ENCODE data around the gene ITGB7. TPM values are rescaled to one million over a fixed set of nuclear protein-coding genes. Genes with fewer than 3 reads are reported as not detected.

Gene ITGB7
- total RNA-seq, 1 experiment from 2014 or later, result 0.43 TPM

DNA sequence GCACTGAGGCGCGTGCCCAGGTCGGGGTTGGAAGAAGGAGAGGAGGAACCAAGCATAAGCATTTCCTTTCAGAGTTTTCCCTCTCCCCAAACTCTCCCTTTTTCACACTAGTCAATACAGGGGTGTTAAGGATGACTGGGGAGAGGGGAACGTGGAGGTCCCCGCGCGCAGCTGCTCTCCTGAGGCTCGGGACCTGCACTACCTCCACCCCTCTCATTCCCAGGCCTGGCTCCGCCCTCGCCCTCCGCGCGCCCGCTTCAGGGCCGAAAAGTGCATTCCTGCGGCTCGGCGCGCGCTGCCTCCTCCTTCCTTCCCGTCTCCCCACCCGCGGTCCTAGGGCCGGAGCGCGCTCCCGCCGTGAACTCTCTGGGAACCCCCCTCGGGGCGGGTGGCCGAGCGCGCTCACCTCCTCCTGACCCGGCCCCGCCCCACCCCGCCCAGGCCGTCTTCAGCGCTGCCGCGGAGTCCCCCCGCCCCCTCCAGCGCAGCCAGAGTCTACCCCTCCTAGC is 13.7 kb upstream of the ITGB7 start:
- CTCF ChIA-PET, result interaction anchor here (0.6 to 1.1 kb wide), 2 partner anchors 9 to 45 kb away, joined by 6 to 8 read pairs; no protein-coding TSS in a partner anchor
- peak; percentile 88 for DNase-seq (ENCODE audit: low spot score)
- POLR2A ChIA-PET (ENCODE audit: low non-redundant PET), result interaction anchor here (0.6 kb wide), 1 partner anchor 54 kb away, joined by 3 read pairs; no protein-coding TSS in a partner anchor
- H3K36me3 ChIP-seq (ENCODE audit: insufficient read depth, low read length, poor library complexity, severe bottlenecking), result no peaks in the 10 kb centered on the region
- BruUV-seq (replicated peaks), result no TSS peak
- TF ChIP-seq, protein P1, sequence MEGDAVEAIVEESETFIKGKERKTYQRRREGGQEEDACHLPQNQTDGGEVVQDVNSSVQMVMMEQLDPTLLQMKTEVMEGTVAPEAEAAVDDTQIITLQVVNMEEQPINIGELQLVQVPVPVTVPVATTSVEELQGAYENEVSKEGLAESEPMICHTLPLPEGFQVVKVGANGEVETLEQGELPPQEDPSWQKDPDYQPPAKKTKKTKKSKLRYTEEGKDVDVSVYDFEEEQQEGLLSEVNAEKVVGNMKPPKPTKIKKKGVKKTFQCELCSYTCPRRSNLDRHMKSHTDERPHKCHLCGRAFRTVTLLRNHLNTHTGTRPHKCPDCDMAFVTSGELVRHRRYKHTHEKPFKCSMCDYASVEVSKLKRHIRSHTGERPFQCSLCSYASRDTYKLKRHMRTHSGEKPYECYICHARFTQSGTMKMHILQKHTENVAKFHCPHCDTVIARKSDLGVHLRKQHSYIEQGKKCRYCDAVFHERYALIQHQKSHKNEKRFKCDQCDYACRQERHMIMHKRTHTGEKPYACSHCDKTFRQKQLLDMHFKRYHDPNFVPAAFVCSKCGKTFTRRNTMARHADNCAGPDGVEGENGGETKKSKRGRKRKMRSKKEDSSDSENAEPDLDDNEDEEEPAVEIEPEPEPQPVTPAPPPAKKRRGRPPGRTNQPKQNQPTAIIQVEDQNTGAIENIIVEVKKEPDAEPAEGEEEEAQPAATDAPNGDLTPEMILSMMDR (conservative IDR thresholded peaks at IDR 0.05; ENCODE audit: low read depth, low read length), result no peak
- TF ChIP-seq EZH2 (IDR thresholded peaks at IDR 0.05; ENCODE audit: borderline replicate concordance, low read depth, low read length, poor library complexity, severe bottlenecking), result no peak
- H3K4me3 ChIP-seq (ENCODE audit: low read depth, low read length, poor library complexity, severe bottlenecking), result peak overlapping the region; percentile 64
- H3K27ac ChIP-seq (ENCODE audit: low read depth, low read length, poor library complexity, severe bottlenecking), result peak overlapping the region; percentile 75
- H3K9me3 ChIP-seq (ENCODE audit: low read depth, low read length, poor library complexity, severe bottlenecking), result no peaks in the 10 kb centered on the region
- H3K27me3 ChIP-seq (replicated peaks; ENCODE audit: insufficient read depth, low read depth, low read length, poor library complexity), result no peaks in the 10 kb centered on the region
- intact Hi-C loops (cut with micrococcal nuclease; ENCODE audit: unreplicated experiment), result loop anchor here (5.0 kb wide), 1 partner anchor 47 kb away; the partner anchor contains the start of gene ESPL1
- peaks cover 70% of the 10 kb centered on the region for H3K4me1 ChIP-seq (ENCODE audit: insufficient read depth, low read length, poor library complexity, severe bottlenecking)

DNA sequence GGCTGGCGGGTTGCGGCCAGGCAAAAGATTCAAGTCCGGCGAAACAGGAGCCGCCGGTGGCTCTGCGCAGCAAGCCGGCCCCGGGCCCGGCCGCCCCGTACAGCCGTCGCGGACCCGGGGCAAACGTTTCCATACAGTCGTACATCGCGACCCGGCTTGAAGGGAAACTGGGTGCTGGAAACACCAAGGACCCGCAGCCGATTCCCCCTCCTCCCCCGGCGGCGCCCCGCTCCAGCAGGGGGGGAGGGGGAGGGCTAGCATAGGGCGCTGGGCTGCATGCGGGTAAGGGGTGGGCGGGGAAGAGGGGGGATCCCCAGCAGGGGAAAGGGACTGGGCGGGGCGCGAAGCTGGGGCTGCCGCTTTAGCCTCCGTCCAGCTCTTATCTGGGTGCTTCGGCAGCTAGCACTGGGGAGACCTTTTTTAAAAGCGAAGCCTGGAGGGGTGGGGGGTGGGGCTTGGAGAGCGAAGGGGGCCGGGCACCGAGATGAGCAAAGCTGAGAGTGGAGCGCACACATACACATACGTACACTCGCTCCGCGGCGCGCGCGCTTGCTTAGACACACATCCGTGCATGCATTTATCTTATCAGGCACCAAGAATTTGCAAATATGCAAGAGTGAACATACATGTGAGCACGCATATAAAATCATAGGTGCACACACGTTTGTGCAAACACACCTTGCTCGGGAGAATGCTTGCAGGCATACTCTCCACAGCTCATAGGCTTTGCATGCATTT is 13.1 kb upstream of the ITGB7 start:
- H3K9me3 ChIP-seq (ENCODE audit: low read depth, low read length, poor library complexity, severe bottlenecking), result no peaks in the 10 kb centered on the region
- DNase-seq (ENCODE audit: low spot score), result peak; percentile 88
- TF ChIP-seq EZH2 (IDR thresholded peaks at IDR 0.05; ENCODE audit: borderline replicate concordance, low read depth, low read length, poor library complexity, severe bottlenecking), result no peak
- TF ChIP-seq, protein P1 (conservative IDR thresholded peaks at IDR 0.05; ENCODE audit: low read depth, low read length), result no peak
- H3K27me3 ChIP-seq (replicated peaks; ENCODE audit: insufficient read depth, low read depth, low read length, poor library complexity), result no peaks in the 10 kb centered on the region
- H3K27ac ChIP-seq (ENCODE audit: low read depth, low read length, poor library complexity, severe bottlenecking), result peak overlapping the region; percentile 75
- ChIA-PET POLR2A (ENCODE audit: low non-redundant PET) (interaction anchor here (0.6 kb wide), 1 partner anchor 55 kb away, joined by 3 read pairs; no protein-coding TSS in a partner anchor), CTCF (interaction anchor here (1.1 kb wide), 2 partner anchors 8 to 101 kb away, joined by 4 to 6 read pairs; partner anchors contain the start of gene AAAS)
- intact Hi-C loops (cut with micrococcal nuclease; ENCODE audit: unreplicated experiment), result loop anchor here (5.0 kb wide), 1 partner anchor 47 kb away; the partner anchor contains the start of gene ESPL1
- H3K4me1 ChIP-seq (ENCODE audit: insufficient read depth, low read length, poor library complexity, severe bottlenecking), result peaks cover 64% of the 10 kb centered on the region
- no peaks in the 10 kb centered on the region for H3K36me3 ChIP-seq (ENCODE audit: insufficient read depth, low read length, poor library complexity, severe bottlenecking)
- no TSS peak for BruUV-seq (replicated peaks)
- peak overlapping the region; percentile 64 for H3K4me3 ChIP-seq (ENCODE audit: low read depth, low read length, poor library complexity, severe bottlenecking)

DNA sequence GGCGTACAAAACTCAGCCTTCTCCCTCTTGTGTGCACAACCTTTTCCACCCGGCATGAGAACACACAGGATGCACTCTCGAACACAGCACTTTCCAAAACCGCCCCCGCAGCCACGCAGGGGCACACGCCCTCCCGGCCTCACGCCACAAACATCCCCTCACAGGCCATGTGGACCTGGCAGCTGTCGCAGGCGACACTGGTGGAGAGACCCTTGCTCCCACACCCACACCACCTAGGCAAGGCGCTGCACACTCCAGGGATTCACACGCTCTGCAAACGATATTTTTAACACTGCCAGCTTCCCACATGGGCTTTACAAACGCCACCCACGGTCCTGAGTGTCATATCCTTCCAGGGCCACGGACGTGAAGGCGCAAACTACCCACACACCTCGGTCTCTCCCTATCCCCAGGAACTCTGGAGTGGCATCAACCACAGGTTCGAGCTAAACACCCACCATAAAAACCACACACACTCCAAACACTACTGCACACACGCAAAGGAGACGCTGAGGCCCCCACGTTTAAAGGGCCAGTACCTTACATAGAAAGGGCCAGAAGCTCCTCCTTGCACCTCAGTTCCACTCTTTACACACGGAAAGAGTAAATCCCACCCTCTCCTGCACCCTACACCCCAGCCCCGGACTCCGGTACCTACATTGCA is 12.4 kb upstream of the ITGB7 start:
- H3K27me3 ChIP-seq (replicated peaks; ENCODE audit: insufficient read depth, low read depth, low read length, poor library complexity), result no peaks in the 10 kb centered on the region
- BruUV-seq (replicated peaks), result no TSS peak
- H3K4me1 ChIP-seq (ENCODE audit: insufficient read depth, low read length, poor library complexity, severe bottlenecking), result peaks cover 57% of the 10 kb centered on the region
- ChIA-PET POLR2A (ENCODE audit: low non-redundant PET) (no interaction called here), CTCF (interaction anchor here (1.1 kb wide), 2 partner anchors 7 to 102 kb away, joined by 4 to 6 read pairs; partner anchors contain the start of gene AAAS)
- DNase-seq (ENCODE audit: low spot score), result peak; percentile 41
- H3K4me3 ChIP-seq (ENCODE audit: low read depth, low read length, poor library complexity, severe bottlenecking), result peak overlapping the region; percentile 64
- TF ChIP-seq, protein P1 (conservative IDR thresholded peaks at IDR 0.05; ENCODE audit: low read depth, low read length), result no peak
- TF ChIP-seq EZH2 (IDR thresholded peaks at IDR 0.05; ENCODE audit: borderline replicate concordance, low read depth, low read length, poor library complexity, severe bottlenecking), result no peak
- no peaks in the 10 kb centered on the region for H3K36me3 ChIP-seq (ENCODE audit: insufficient read depth, low read length, poor library complexity, severe bottlenecking)
- peak overlapping the region; percentile 49 for H3K27ac ChIP-seq (ENCODE audit: low read depth, low read length, poor library complexity, severe bottlenecking)
- intact Hi-C loops (cut with micrococcal nuclease; ENCODE audit: unreplicated experiment), result no loop called here
- H3K9me3 ChIP-seq (ENCODE audit: low read depth, low read length, poor library complexity, severe bottlenecking), result no peaks in the 10 kb centered on the region

Data from A673 (cell line).